ENCODE measurements around the gene CRYGS. TPM values are rescaled to one million over a fixed set of nuclear protein-coding genes. Genes with fewer than 3 reads are reported as not detected.
A peak's percentile ranks its signal among the peaks of the same experiment; 100 is the strongest.

Gene CRYGS
- total RNA-seq, 2 experiments from 2014 or later = 1.4 to 2.6 TPM

DNA sequence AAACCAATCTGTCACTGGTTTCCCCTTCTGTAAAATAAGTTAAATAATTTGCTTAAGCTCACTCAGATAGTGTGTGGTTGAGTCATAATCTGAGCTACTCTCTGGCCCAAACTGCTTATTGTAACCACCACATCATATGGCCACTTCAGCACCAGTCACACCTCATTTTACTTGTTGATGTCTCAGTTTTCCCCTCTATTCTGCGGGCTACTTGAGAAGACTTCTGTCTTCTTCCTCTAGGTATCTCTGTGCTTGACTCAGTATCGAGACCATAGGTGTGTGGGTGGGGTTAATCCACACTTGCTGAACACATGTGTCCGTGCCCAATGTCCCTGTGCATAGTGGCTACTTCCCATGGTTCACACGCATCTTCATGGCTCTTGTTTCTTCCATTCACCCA is 32.9 kb downstream of the CRYGS start:
- ChIA-PET CTCF (interaction anchor here (1.7 kb wide), 1 partner anchor 29 kb away, joined by 6 read pairs; no protein-coding TSS in a partner anchor), POLR2A (interaction anchor here (1.1 kb wide), 1 partner anchor 21 kb away, joined by 3 read pairs; no protein-coding TSS in a partner anchor)
- ATAC-seq (peak; percentile 57), DNase-seq (peak; percentile 33)
- Mint-ChIP-seq H3K27me3 (no peaks in the 10 kb centered on the region), H3K4me3 (no peak overlapping the region), H3K27ac (no peak overlapping the region), H3K36me3 (ENCODE audit: low read depth) (no peaks in the 10 kb centered on the region), H3K9me3 (no peaks in the 10 kb centered on the region), H3K4me1 (ENCODE audit: low read depth) (peaks cover 44% of the 10 kb centered on the region)
- intact Hi-C loops (cut with micrococcal nuclease) = no loop called here
- no peak for TF ChIP-seq CTCF (IDR thresholded peaks at IDR 0.05)

DNA sequence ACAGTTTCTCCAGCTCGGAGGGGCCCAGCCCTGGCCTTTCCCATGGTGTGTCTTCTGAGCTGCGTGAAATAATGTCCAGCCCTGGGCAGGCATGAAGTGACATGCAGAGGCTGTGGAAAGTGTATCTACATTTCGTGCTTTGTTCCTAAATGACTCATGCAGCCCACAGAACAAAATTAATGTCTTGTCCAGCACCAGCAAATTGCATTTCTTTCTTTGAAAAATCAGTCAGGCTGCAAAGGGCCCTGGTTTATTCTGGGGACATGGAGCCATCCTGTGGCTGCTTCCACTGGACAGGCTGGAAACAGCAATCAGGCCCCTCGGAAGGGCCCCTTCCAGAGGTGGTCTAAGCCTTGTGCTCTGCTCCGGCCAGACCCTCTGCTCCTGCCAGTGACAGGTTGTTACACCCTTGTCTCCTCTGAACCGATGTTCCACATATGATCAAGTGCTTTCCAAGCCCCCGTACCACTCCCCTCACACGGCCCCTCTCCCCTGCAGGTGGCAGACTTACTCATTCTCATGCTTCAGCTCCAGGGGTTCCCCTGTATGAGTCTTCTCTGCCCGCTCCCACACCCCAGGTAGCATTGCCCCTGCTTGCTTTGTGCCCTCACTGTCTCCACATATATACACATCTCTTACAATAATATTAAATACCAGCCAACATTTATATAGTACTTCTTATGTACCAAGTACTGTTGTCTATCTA is 33.7 kb downstream of the CRYGS start:
- Mint-ChIP-seq H3K27ac (no peak overlapping the region), H3K9me3 (no peaks in the 10 kb centered on the region), H3K4me1 (ENCODE audit: low read depth) (peaks cover 37% of the 10 kb centered on the region), H3K36me3 (ENCODE audit: low read depth) (no peaks in the 10 kb centered on the region), H3K4me3 (no peak overlapping the region), H3K27me3 (no peaks in the 10 kb centered on the region)
- ChIA-PET CTCF (interaction anchor here (1.7 kb wide), 1 partner anchor 30 kb away, joined by 6 read pairs; no protein-coding TSS in a partner anchor), POLR2A (interaction anchor here (1.0 to 1.1 kb wide), 3 partner anchors 9 to 98 kb away, joined by 3 read pairs; no protein-coding TSS in a partner anchor)
- intact Hi-C loops (cut with micrococcal nuclease) = no loop called here
- no peak for DNase-seq
- TF ChIP-seq CTCF (IDR thresholded peaks at IDR 0.05) = no peak
- no peak for ATAC-seq

DNA sequence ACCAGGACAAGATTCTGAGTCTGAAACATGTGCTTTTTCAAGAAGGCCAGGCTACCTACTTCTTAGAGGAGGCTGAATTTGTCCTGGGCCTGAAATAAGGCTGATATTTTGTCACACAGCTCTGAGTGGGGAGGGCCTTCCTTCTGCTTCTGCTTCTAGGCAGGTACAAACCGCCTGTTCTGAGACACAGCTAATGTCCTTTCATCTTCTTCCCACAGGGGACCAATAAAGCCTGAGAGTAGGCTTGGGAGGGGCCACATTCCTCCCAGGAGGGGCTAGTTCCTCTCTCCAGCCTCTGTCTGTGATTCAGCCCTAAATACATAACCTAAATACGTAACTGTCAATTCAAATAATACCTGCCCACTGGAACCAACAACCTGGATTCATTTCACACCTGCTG is 34.8 kb downstream of the CRYGS start:
- CTCF ChIA-PET = interaction anchor here (1.1 kb wide), 1 partner anchor 25 kb away, joined by 3 read pairs; no protein-coding TSS in a partner anchor
- no peaks in the 10 kb centered on the region for H3K27me3 Mint-ChIP-seq
- H3K9me3 Mint-ChIP-seq = no peaks in the 10 kb centered on the region
- intact Hi-C loops (cut with micrococcal nuclease) = no loop called here
- ATAC-seq (no peak), DNase-seq (no peak)
- no peak overlapping the region for H3K27ac Mint-ChIP-seq
- TF ChIP-seq CTCF (IDR thresholded peaks at IDR 0.05) = no peak
- H3K4me3 Mint-ChIP-seq = no peak overlapping the region
- POLR2A ChIA-PET = no interaction called here
- no peaks in the 10 kb centered on the region for H3K36me3 Mint-ChIP-seq (ENCODE audit: low read depth)
- H3K4me1 Mint-ChIP-seq (ENCODE audit: low read depth) = peaks cover 26% of the 10 kb centered on the region

GRCh38 chr3:186506857-186507256 is 37.3 kb downstream of the CRYGS start:
- no peak for TF ChIP-seq CTCF (IDR thresholded peaks at IDR 0.05)
- no peaks in the 10 kb centered on the region for H3K27me3 Mint-ChIP-seq
- ATAC-seq = peak; percentile 57
- intact Hi-C loops (cut with micrococcal nuclease) = no loop called here
- H3K9me3 Mint-ChIP-seq = no peaks in the 10 kb centered on the region
- ChIA-PET POLR2A (no interaction called here), CTCF (interaction anchor here (2.2 kb wide), 1 partner anchor 34 kb away, joined by 6 read pairs; no protein-coding TSS in a partner anchor)
- H3K27ac Mint-ChIP-seq = no peak overlapping the region
- H3K4me1 Mint-ChIP-seq (ENCODE audit: low read depth) = peaks cover 30% of the 10 kb centered on the region
- no peak overlapping the region for H3K4me3 Mint-ChIP-seq
- no peaks in the 10 kb centered on the region for H3K36me3 Mint-ChIP-seq (ENCODE audit: low read depth)
- DNase-seq = peak; percentile 55

DNA sequence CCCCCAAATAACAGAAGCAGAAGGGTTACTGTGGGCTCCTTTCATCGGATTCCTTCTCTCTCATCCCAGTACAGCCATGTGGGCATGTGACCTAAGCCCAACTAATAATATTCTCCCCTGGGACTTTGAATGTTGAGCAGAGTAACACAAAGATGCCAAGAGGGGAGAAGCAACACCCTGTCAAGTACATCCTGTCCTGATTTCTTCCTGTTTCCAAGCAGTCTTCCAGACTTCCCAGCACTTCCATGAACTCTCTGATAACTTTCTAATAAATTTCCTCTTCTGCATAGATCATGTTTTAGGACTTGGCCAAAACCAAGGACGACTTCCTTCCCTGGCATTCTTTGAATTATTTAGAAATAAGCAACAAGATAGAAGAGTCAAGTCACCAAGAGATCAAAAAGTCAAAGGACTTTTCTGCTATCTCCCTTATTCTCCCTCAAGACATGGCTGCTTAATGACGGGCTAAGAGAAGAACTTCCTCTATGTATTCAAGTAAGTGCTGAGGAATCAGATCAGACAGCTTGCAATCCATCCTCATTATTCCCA is 37.9 kb downstream of the CRYGS start:
- H3K36me3 Mint-ChIP-seq (ENCODE audit: low read depth) = no peaks in the 10 kb centered on the region
- ChIA-PET POLR2A (no interaction called here), CTCF (interaction anchor here (2.2 kb wide), 1 partner anchor 35 kb away, joined by 6 read pairs; no protein-coding TSS in a partner anchor)
- intact Hi-C loops (cut with micrococcal nuclease) = no loop called here
- H3K9me3 Mint-ChIP-seq = no peaks in the 10 kb centered on the region
- H3K27me3 Mint-ChIP-seq = no peaks in the 10 kb centered on the region
- H3K4me3 Mint-ChIP-seq = no peak overlapping the region
- H3K27ac Mint-ChIP-seq = no peak overlapping the region
- no peak for ATAC-seq
- peaks cover 24% of the 10 kb centered on the region for H3K4me1 Mint-ChIP-seq (ENCODE audit: low read depth)
- TF ChIP-seq CTCF (IDR thresholded peaks at IDR 0.05) = no peak
- DNase-seq = no peak
